IMR-90 (cell line): ENCODE measurements around the gene ZG16B. TPM values are rescaled to one million over a fixed set of nuclear protein-coding genes. Genes with fewer than 3 reads are reported as not detected.

Source experiments
- ATAC-seq: fragments of 200-7000 bp; cut with Tn5 transposase; 2 replicates; pipeline ENCODE4 v1.9.1; 2020; ENCODE audit warnings: low read depth, mild to moderate bottlenecking, moderate library complexity
- BruUV-seq: library from RNA; stranded (reverse); fragments of 400-500 nt; replicated peaks from 2 replicates; lab custom pipeline; 2021; lab: Mats Ljungman, UMichigan
- CTCF ChIA-PET: fragments of 300-600 bp; formaldehyde crosslinking; extraction: SDS; loops from one replicate; lab custom pipeline; 2021; ENCODE audit warnings: antibody characterized with exemption; lab: Yijun Ruan, JAX
- POLR2A ChIA-PET: fragments of 300-600 bp; sonication (Branson Sonifier 250); formaldehyde crosslinking; loops from one replicate; lab custom pipeline; 2022; ENCODE audit warnings: antibody characterized with exemption; ENCODE audit not compliant: unreplicated experiment; lab: Charles Lee
- DNase-seq: peaks from one replicate; pipeline ENCODE4 v3.0.0; 2013
- H2AFZ ChIP-seq: replicated peaks from 2 replicates; pipeline ENCODE3; 2013; ENCODE audit warnings: low read length, mild to moderate bottlenecking; ENCODE audit not compliant: poor library complexity
- H2AK5ac ChIP-seq: 2 replicates; pipeline ENCODE4 v1.6.1; 2013; ENCODE audit warnings: low read depth, low read length, inconsistent platforms
- H2AK9ac ChIP-seq: replicated peaks from 2 replicates; pipeline ENCODE3; 2013; ENCODE audit warnings: mild to moderate bottlenecking, low read depth, low read length, moderate library complexity; ENCODE audit not compliant: poor library complexity
- H2BK120ac ChIP-seq: 2 replicates; pipeline ENCODE4 v1.6.1; 2013; ENCODE audit warnings: low read depth, low read length, inconsistent platforms
- H2BK15ac ChIP-seq: 3 replicates; pipeline ENCODE4 v1.6.1; 2013; ENCODE audit warnings: low read depth, low read length, inconsistent platforms
- H2BK20ac ChIP-seq: 2 replicates; pipeline ENCODE4 v1.6.1; 2013; ENCODE audit warnings: low read depth, mild to moderate bottlenecking, inconsistent platforms, low read length, moderate library complexity
- H2BK5ac ChIP-seq: 2 replicates; pipeline ENCODE4 v1.6.1; 2013; ENCODE audit warnings: mild to moderate bottlenecking, low read depth, low read length, inconsistent platforms; ENCODE audit not compliant: poor library complexity, severe bottlenecking
- H3K14ac ChIP-seq: replicated peaks from 2 replicates; pipeline ENCODE4 v1.6.1; 2013; ENCODE audit warnings: low read depth, low read length, inconsistent platforms
- H3K18ac ChIP-seq: 2 replicates; pipeline ENCODE4 v1.6.1; 2013; ENCODE audit warnings: low read depth, low read length, control low read depth
- H3K23ac ChIP-seq: 2 replicates; pipeline ENCODE4 v1.6.1; 2013; ENCODE audit warnings: low read depth, low read length, inconsistent platforms
- H3K27ac ChIP-seq: 2 replicates; pipeline ENCODE4 v1.5.1; 2013; ENCODE audit warnings: mild to moderate bottlenecking, control low read depth, low read length; ENCODE audit not compliant: insufficient read depth
- H3K27me3 ChIP-seq: 2 replicates; pipeline ENCODE4 v1.6.1; 2013; ENCODE audit warnings: low read length; ENCODE audit not compliant: control insufficient read depth, insufficient read depth
- H3K36me3 ChIP-seq: 2 replicates; pipeline ENCODE4 v1.6.1; 2013; ENCODE audit warnings: low read length, mixed read lengths; ENCODE audit not compliant: control insufficient read depth, insufficient read depth
- H3K4ac ChIP-seq: 2 replicates; pipeline ENCODE4 v1.6.1; 2013; ENCODE audit warnings: low read depth, low read length, inconsistent platforms
- H3K4me1 ChIP-seq: 2 replicates; pipeline ENCODE4 v1.6.1; 2013; ENCODE audit warnings: low read length, mixed read lengths; ENCODE audit not compliant: control insufficient read depth, insufficient read depth
- H3K4me2 ChIP-seq: 2 replicates; pipeline ENCODE4 v1.6.1; 2013; ENCODE audit warnings: low read depth, mild to moderate bottlenecking, control low read depth, low read length, moderate library complexity
- H3K4me3 ChIP-seq: 2 replicates; pipeline ENCODE4 v1.5.1; 2013; ENCODE audit warnings: low read depth, mild to moderate bottlenecking, control low read depth, low read length, moderate library complexity; ENCODE audit not compliant: insufficient read depth
- H3K56ac ChIP-seq: 2 replicates; pipeline ENCODE4 v1.6.1; 2013; ENCODE audit warnings: low read length, inconsistent platforms; ENCODE audit not compliant: insufficient read depth; ENCODE audit errors: extremely low read depth
- H3K79me1 ChIP-seq, 2 experiments: 2 replicates each; pipeline ENCODE4 v1.6.1; 2013; ENCODE audit warnings: low read length in 2 of 2, inconsistent platforms in 1 of 2, low read depth in 1 of 2
- H3K9ac ChIP-seq: 2 replicates; pipeline ENCODE4 v1.6.1; 2013; ENCODE audit warnings: low read depth, low read length, control low read depth
- H3K9me1 ChIP-seq: 2 replicates; pipeline ENCODE4 v1.6.1; 2013; ENCODE audit warnings: low read length, inconsistent platforms; ENCODE audit not compliant: insufficient read depth
- H3K9me3 ChIP-seq: 2 replicates; pipeline ENCODE4 v1.6.1; 2013; ENCODE audit warnings: low read length; ENCODE audit not compliant: control insufficient read depth, insufficient read depth
- H4K20me1 ChIP-seq: 2 replicates; pipeline ENCODE4 v1.6.1; 2013; ENCODE audit warnings: low read length, inconsistent platforms; ENCODE audit not compliant: insufficient read depth
- H4K5ac ChIP-seq: 2 replicates; pipeline ENCODE4 v1.6.1; 2013; ENCODE audit warnings: mild to moderate bottlenecking, low read depth, low read length, control low read depth
- H4K8ac ChIP-seq, 2 experiments: 2 replicates each; pipeline ENCODE4 v1.6.1; 2013; ENCODE audit warnings: low read depth in 2 of 2, low read length in 2 of 2, control low read depth in 1 of 2, inconsistent platforms in 1 of 2
- H4K91ac ChIP-seq: 2 replicates; pipeline ENCODE4 v1.6.1; 2013; ENCODE audit warnings: low read depth, low read length, inconsistent platforms; ENCODE audit not compliant: insufficient read depth
- BHLHE40 ChIP-seq: fragments of 150-350 bp; IDR thresholded peaks from 2 replicates; pipeline ENCODE4 v1.6.1; 2016; ENCODE audit warnings: mild to moderate bottlenecking, low read depth, low read length
- CEBPB ChIP-seq: IDR thresholded peaks from 2 replicates; pipeline ENCODE4 v1.6.1; 2012; ENCODE audit warnings: low read depth, low read length, improper control_type of control experiment
- CHD1 ChIP-seq: IDR thresholded peaks from 2 replicates; pipeline ENCODE4 v1.6.1; 2012; ENCODE audit warnings: low read depth, low read length, improper control_type of control experiment
- FOS ChIP-seq: fragments of 150-350 bp; IDR thresholded peaks from 2 replicates; pipeline ENCODE4 v1.6.1; 2016; ENCODE audit warnings: low read depth, low read length
- MAFK ChIP-seq: IDR thresholded peaks from 2 replicates; pipeline ENCODE4 v1.6.1; 2012; ENCODE audit warnings: low read depth, low read length, improper control_type of control experiment
- MAZ ChIP-seq: IDR thresholded peaks from 2 replicates; pipeline ENCODE4 v1.6.1; 2012; ENCODE audit warnings: low read depth, mild to moderate bottlenecking, low read length, improper control_type of control experiment, moderate library complexity, borderline replicate concordance
- MXI1 ChIP-seq: IDR thresholded peaks from 2 replicates; pipeline ENCODE4 v1.6.1; 2012; ENCODE audit warnings: low read depth, mild to moderate bottlenecking, low read length, moderate library complexity, borderline replicate concordance
- NFE2L2 ChIP-seq: fragments of 150-350 bp; IDR thresholded peaks from 2 replicates; pipeline ENCODE4 v1.6.1; 2016; ENCODE audit warnings: low read depth, mild to moderate bottlenecking, low read length
- POLR2A ChIP-seq: IDR thresholded peaks from 2 replicates; pipeline ENCODE4 v1.6.1; 2012; ENCODE audit warnings: mild to moderate bottlenecking, low read depth, low read length
- RAD21 ChIP-seq: IDR thresholded peaks from 2 replicates; pipeline ENCODE4 v1.6.1; 2012; ENCODE audit warnings: low read length, improper control_type of control experiment
- RCOR1 ChIP-seq: IDR thresholded peaks from 2 replicates; pipeline ENCODE4 v1.6.1; 2012; ENCODE audit warnings: mild to moderate bottlenecking, low read length, improper control_type of control experiment; ENCODE audit not compliant: insufficient replicate concordance
- RFX5 ChIP-seq: IDR thresholded peaks from 2 replicates; pipeline ENCODE4 v1.8.0; 2012; ENCODE audit warnings: low read depth, mild to moderate bottlenecking, low read length, moderate library complexity
- SMC3 ChIP-seq: fragments of 150-350 bp; IDR thresholded peaks from 2 replicates; pipeline ENCODE4 v1.6.1; 2016; ENCODE audit warnings: low read depth, mild to moderate bottlenecking, antibody characterized with exemption, low read length, moderate library complexity
- WGBS, 2 experiments: methylation state at CpG; one replicate each; pipeline versions ENCODE4 v1.1.5 to v1.1.7; 2013; ENCODE audit warnings: missing lambda C conversion rate in 2 of 2; ENCODE audit not compliant: insufficient read length in 1 of 2; ENCODE audit errors: extremely low coverage in 2 of 2; 5-methylcytosine and 5-hydroxymethylcytosine counted together
- dilution Hi-C: fragments of 300-500 bp; cut with HindIII; formaldehyde crosslinking; loops from one replicate; pipeline ENCODE4 v1.14.3; 2018; ENCODE audit warnings: low sequenced_read_pairs; ENCODE audit not compliant: unreplicated experiment
- in situ Hi-C: fragments of 300-500 bp; cut with MboI; formaldehyde crosslinking; loops from 3 replicates; pipeline ENCODE4 v1.14.3; 2019; ENCODE audit warnings: low sequenced_read_pairs, inconsistent platforms, mixed read lengths
- intact Hi-C: fragments of 100-400 bp; cut with micrococcal nuclease; formaldehyde crosslinking; loops from 2 replicates; pipeline ENCODE4 v1.10.0; 2022
- polyA plus RNA-seq, 3 experiments: library from polyadenylated mRNA; depleted of rRNA; stranded (reverse); fragments of >200 nt; gene quantifications; 2 replicates each; pipeline ENCODE4 v1.2.3, GENCODE V29; 2012; ENCODE audit warnings: low replicate concordance in 1 of 3
- total RNA-seq: library from RNA; depleted of rRNA; stranded (reverse); fragments of >200 nt; gene quantifications from 2 replicates; pipeline ENCODE4 v1.2.3, GENCODE V29; 2012
- TF ChIP-seq, protein P1 (sequence below): conservative IDR thresholded peaks from 2 replicates; pipeline ENCODE4 v1.5.1; 2012; ENCODE audit warnings: mild to moderate bottlenecking, low read depth, low read length, improper control_type of control experiment
- TF ChIP-seq, protein P2 (sequence below): fragments of 150-350 bp; IDR thresholded peaks from 2 replicates; pipeline ENCODE4 v1.6.1; 2016; ENCODE audit warnings: low read depth, mild to moderate bottlenecking, low read length, moderate library complexity, borderline replicate concordance
- TF ChIP-seq, protein P3 (sequence below): fragments of 150-350 bp; IDR thresholded peaks from 2 replicates; pipeline ENCODE4 v1.6.1; 2017; ENCODE audit warnings: mild to moderate bottlenecking, antibody characterized with exemption, low read length, low read depth

ZG16B gene
- total and polyA plus RNA-seq, 2 of the 4 experiments (the other 2 are of a cell fraction): 0.54 to 0.65 TPM

DNA sequence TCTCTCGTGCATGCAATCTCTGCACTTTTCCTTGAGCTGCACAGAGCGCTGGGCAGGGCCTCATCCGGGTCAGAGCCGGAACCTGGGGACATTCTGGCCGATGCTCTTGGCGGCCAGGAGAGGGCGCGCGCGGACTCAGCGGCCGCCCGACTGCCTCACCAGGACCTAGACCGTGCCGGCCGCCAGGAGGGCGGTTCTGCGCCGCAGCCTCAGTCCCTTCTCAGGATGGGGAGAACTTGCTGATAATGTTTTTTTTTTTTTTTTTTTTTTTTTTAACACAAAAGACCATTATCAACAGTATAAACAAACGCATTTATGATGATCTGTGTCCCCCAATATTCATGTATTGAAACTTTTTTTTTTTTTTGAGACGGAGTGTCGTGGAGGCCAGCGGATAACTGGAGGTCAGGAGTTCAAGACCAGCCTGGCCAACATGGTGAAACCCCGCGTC lies 44.8 kb downstream of the ZG16B start:
- no peaks in the 10 kb centered on the region for H3K9me1 ChIP-seq
- H2BK20ac ChIP-seq: no peak overlapping the region
- ATAC-seq (peak; percentile 100), DNase-seq (peak; percentile 61)
- in situ Hi-C loops (loop anchor here (5.0 kb wide), 1 partner anchor 42 kb away; no protein-coding TSS in a partner anchor), intact Hi-C loops (loop anchor here (1.0 kb wide), 1 partner anchor 44 kb away; no protein-coding TSS in a partner anchor), dilution Hi-C loops (no loop called here)
- no peak overlapping the region for H3K4me3 ChIP-seq
- H2AFZ ChIP-seq: peak overlapping the region; percentile 46
- no peak overlapping the region for H4K5ac ChIP-seq
- POLR2A ChIA-PET: interaction anchor here (0.6 kb wide), 1 partner anchor 122 kb away, joined by 4 read pairs; the partner anchor contains the start of gene SRRM2
- H4K8ac ChIP-seq: peak overlapping the region; percentile 89 to 90; a peak in 2 of 4 replicates
- H3K79me1 ChIP-seq: no peaks in the 10 kb centered on the region
- no peak overlapping the region for H4K91ac ChIP-seq
- no peaks in the 10 kb centered on the region for H3K4me1 ChIP-seq
- WGBS, 2 experiments: no CpG with 5 or more reads among the region's 25 CpGs
- no peak overlapping the region for H3K4me2 ChIP-seq
- H3K27ac ChIP-seq: no peak overlapping the region
- H3K9me3 ChIP-seq: no peaks in the 10 kb centered on the region; the same call in 1 of the 2 replicates
- H2BK15ac ChIP-seq: no peak overlapping the region
- H2BK120ac ChIP-seq: no peak overlapping the region
- no peak overlapping the region for H3K18ac ChIP-seq
- H3K36me3 ChIP-seq: no peaks in the 10 kb centered on the region
- H3K27me3 ChIP-seq: no peaks in the 10 kb centered on the region
- CTCF ChIA-PET: interaction anchor here (0.6 kb wide), 1 partner anchor 32 kb away, joined by 10 read pairs; no protein-coding TSS in a partner anchor
- no peak overlapping the region for H2BK5ac ChIP-seq
- H3K9ac ChIP-seq: no peak overlapping the region
- H3K4ac ChIP-seq: no peak overlapping the region
- no peak overlapping the region for H2AK9ac ChIP-seq
- H3K56ac ChIP-seq: no peak overlapping the region
- no peaks in the 10 kb centered on the region for H4K20me1 ChIP-seq
- BruUV-seq: no TSS peak
- no peak overlapping the region for H2AK5ac ChIP-seq
- no peak for TF ChIP-seq MXI1
- TF ChIP-seq RFX5: no peak
- no peak; the same call in 1 of the 2 replicates for TF ChIP-seq CHD1
- TF ChIP-seq, protein P1, sequence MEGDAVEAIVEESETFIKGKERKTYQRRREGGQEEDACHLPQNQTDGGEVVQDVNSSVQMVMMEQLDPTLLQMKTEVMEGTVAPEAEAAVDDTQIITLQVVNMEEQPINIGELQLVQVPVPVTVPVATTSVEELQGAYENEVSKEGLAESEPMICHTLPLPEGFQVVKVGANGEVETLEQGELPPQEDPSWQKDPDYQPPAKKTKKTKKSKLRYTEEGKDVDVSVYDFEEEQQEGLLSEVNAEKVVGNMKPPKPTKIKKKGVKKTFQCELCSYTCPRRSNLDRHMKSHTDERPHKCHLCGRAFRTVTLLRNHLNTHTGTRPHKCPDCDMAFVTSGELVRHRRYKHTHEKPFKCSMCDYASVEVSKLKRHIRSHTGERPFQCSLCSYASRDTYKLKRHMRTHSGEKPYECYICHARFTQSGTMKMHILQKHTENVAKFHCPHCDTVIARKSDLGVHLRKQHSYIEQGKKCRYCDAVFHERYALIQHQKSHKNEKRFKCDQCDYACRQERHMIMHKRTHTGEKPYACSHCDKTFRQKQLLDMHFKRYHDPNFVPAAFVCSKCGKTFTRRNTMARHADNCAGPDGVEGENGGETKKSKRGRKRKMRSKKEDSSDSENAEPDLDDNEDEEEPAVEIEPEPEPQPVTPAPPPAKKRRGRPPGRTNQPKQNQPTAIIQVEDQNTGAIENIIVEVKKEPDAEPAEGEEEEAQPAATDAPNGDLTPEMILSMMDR: peak; percentile 97
- TF ChIP-seq RCOR1: peak; percentile 64
- no peak for TF ChIP-seq POLR2A
- TF ChIP-seq, protein P2, sequence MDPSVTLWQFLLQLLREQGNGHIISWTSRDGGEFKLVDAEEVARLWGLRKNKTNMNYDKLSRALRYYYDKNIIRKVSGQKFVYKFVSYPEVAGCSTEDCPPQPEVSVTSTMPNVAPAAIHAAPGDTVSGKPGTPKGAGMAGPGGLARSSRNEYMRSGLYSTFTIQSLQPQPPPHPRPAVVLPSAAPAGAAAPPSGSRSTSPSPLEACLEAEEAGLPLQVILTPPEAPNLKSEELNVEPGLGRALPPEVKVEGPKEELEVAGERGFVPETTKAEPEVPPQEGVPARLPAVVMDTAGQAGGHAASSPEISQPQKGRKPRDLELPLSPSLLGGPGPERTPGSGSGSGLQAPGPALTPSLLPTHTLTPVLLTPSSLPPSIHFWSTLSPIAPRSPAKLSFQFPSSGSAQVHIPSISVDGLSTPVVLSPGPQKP: no peak
- TF ChIP-seq FOS: no peak
- 0 out of 2 replicates have a peak, but pooled peaks have one; percentile 25 for TF ChIP-seq MAZ
- peak; percentile 84 for TF ChIP-seq SMC3
- TF ChIP-seq, protein P3, sequence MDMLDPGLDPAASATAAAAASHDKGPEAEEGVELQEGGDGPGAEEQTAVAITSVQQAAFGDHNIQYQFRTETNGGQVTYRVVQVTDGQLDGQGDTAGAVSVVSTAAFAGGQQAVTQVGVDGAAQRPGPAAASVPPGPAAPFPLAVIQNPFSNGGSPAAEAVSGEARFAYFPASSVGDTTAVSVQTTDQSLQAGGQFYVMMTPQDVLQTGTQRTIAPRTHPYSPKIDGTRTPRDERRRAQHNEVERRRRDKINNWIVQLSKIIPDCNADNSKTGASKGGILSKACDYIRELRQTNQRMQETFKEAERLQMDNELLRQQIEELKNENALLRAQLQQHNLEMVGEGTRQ: no peak
- TF ChIP-seq BHLHE40: peak; percentile 28; the same call in 1 of the 2 replicates
- peak; percentile 74 for TF ChIP-seq RAD21
- TF ChIP-seq NFE2L2: no peak
- TF ChIP-seq MAFK: no peak
- no peak for TF ChIP-seq CEBPB
- no peak overlapping the region for H3K14ac ChIP-seq
- H3K23ac ChIP-seq: no peak overlapping the region
